ENCODE data around the gene H2BK1.

Gene H2BK1

GRCh38 chr7:151198945-151199848, 11.1 kb downstream of the H2BK1 start:
- Histone ChIP-seq H3F3A (ENCODE audit: insufficient read depth, low read length) (no peaks in the 10 kb centered on the region), H4K20me1 (ENCODE audit: insufficient read depth, low read length) (no peaks in the 10 kb centered on the region), H3K4me3 (ENCODE audit: low read depth, low read length, poor library complexity, severe bottlenecking) (no peak overlapping the region), H3K4me1 (ENCODE audit: insufficient read depth, low read length, severe bottlenecking) (no peaks in the 10 kb centered on the region), H3K27ac (ENCODE audit: low read depth, low read length, poor library complexity, severe bottlenecking) (no peak overlapping the region), H2AFZ (ENCODE audit: low read length) (no peak overlapping the region), H3K36me3 (ENCODE audit: insufficient read depth, low read length) (no peaks in the 10 kb centered on the region), H3K27me3 (ENCODE audit: insufficient read depth, low read length) (no peaks in the 10 kb centered on the region), H3K79me2 (ENCODE audit: insufficient read depth, low read length) (no peaks in the 10 kb centered on the region), H3K9me2 (ENCODE audit: low read depth, low read length) (no peaks in the 10 kb centered on the region), H3K9me3 (ENCODE audit: low read length) (no peaks in the 10 kb centered on the region), H3K9ac (ENCODE audit: low read length) (no peak overlapping the region), H3K4me2 (ENCODE audit: low read length) (no peak overlapping the region)
- TF ChIP-seq CTCF (IDR thresholded peaks at IDR 0.05; ENCODE audit: low read length), result no peak
- TF ChIP-seq EZH2 (IDR thresholded peaks at IDR 0.05; ENCODE audit: borderline replicate concordance, low read length), result no peak

GRCh38 chr7:151197932-151198331, 12.4 kb downstream of the H2BK1 start:
- no peaks in the 10 kb centered on the region; the same call in 1 of the 2 replicates for H3K27me3 ChIP-seq (ENCODE audit: insufficient read depth, low read length)
- no peaks in the 10 kb centered on the region for H3K36me3 ChIP-seq (ENCODE audit: insufficient read depth, low read length)
- H3F3A ChIP-seq (ENCODE audit: insufficient read depth, low read length), result no peaks in the 10 kb centered on the region
- H3K9me3 ChIP-seq (ENCODE audit: low read length), result no peaks in the 10 kb centered on the region
- no peaks in the 10 kb centered on the region for H3K9me2 ChIP-seq (ENCODE audit: low read depth, low read length)
- H3K4me1 ChIP-seq (ENCODE audit: insufficient read depth, low read length, severe bottlenecking), result no peaks in the 10 kb centered on the region
- TF ChIP-seq CTCF (IDR thresholded peaks at IDR 0.05; ENCODE audit: low read length) (no peak), EZH2 (IDR thresholded peaks at IDR 0.05; ENCODE audit: borderline replicate concordance, low read length) (no peak)
- H2AFZ ChIP-seq (ENCODE audit: low read length), result no peak overlapping the region
- no peak overlapping the region for H3K4me2 ChIP-seq (ENCODE audit: low read length)
- H4K20me1 ChIP-seq (ENCODE audit: insufficient read depth, low read length), result no peaks in the 10 kb centered on the region
- H3K4me3 ChIP-seq (ENCODE audit: low read depth, low read length, poor library complexity, severe bottlenecking), result no peak overlapping the region
- no peaks in the 10 kb centered on the region for H3K79me2 ChIP-seq (ENCODE audit: insufficient read depth, low read length)
- no peak overlapping the region for H3K27ac ChIP-seq (ENCODE audit: low read depth, low read length, poor library complexity, severe bottlenecking)
- no peak overlapping the region for H3K9ac ChIP-seq (ENCODE audit: low read length)

GRCh38 chr7:151195616-151196450, 14.5 kb downstream of the H2BK1 start:
- H3K9me2 ChIP-seq (ENCODE audit: low read depth, low read length), result no peaks in the 10 kb centered on the region
- TF ChIP-seq EZH2 (IDR thresholded peaks at IDR 0.05; ENCODE audit: borderline replicate concordance, low read length) (no peak), CTCF (IDR thresholded peaks at IDR 0.05; ENCODE audit: low read length) (no peak)

More at GRCh38 chr7:151195616-151196450, 14.5 kb downstream of the H2BK1 start:
- H3K36me3 ChIP-seq (ENCODE audit: insufficient read depth, low read length), result no peaks in the 10 kb centered on the region
- H3K27me3 ChIP-seq (ENCODE audit: insufficient read depth, low read length), result peaks cover 3% of the 10 kb centered on the region; the same call in 1 of the 2 replicates
- H3K4me3 ChIP-seq (ENCODE audit: low read depth, low read length, poor library complexity, severe bottlenecking), result no peak overlapping the region
- H3K9ac ChIP-seq (ENCODE audit: low read length), result no peak overlapping the region
- H3K27ac ChIP-seq (ENCODE audit: low read depth, low read length, poor library complexity, severe bottlenecking), result no peak overlapping the region
- no peaks in the 10 kb centered on the region for H3K4me1 ChIP-seq (ENCODE audit: insufficient read depth, low read length, severe bottlenecking)
- no peak overlapping the region for H2AFZ ChIP-seq (ENCODE audit: low read length)
- H4K20me1 ChIP-seq (ENCODE audit: insufficient read depth, low read length), result no peaks in the 10 kb centered on the region
- no peaks in the 10 kb centered on the region for H3F3A ChIP-seq (ENCODE audit: insufficient read depth, low read length)
- H3K9me3 ChIP-seq (ENCODE audit: low read length), result no peaks in the 10 kb centered on the region
- H3K79me2 ChIP-seq (ENCODE audit: insufficient read depth, low read length), result no peaks in the 10 kb centered on the region
- H3K4me2 ChIP-seq (ENCODE audit: low read length), result no peak overlapping the region
